Activated CD4-positive, alpha-beta T cell treated with anti-CD3 and anti-CD28 coated beads for 36 hours (primary cell): Measurements from ENCODE around the gene CUL1. TPM values are rescaled to one million over a fixed set of nuclear protein-coding genes. Genes with fewer than 3 reads are reported as not detected.
"Not testable (repeated sequence)": the region's sequence is repeated elsewhere in the genome, so short reads cannot be mapped to it uniquely, and the experiment has no call there.

Experiments
- ATAC-seq: fragments of 200-7000 bp; cut with Tn5 transposase; one replicate; pipeline ENCODE4 v1.10.0; 2021; ENCODE audit warnings: mild to moderate bottlenecking, moderate library complexity
- CTCF ChIA-PET: fragments of 350-600 bp; sonication (Branson Sonifier 250); formaldehyde crosslinking; loops from one replicate; lab custom pipeline; 2021; ENCODE audit warnings: antibody characterized with exemption; lab: Charles Lee
- POLR2A ChIA-PET: fragments of 350-600 bp; sonication (Branson Sonifier 250); formaldehyde crosslinking; loops from one replicate; lab custom pipeline; 2021; ENCODE audit warnings: antibody characterized with exemption, inconsistent platforms; lab: Charles Lee
- DNase-seq: peaks from one replicate; pipeline ENCODE4 v3.0.0-alpha.2; 2020
- H3K27ac Mint-ChIP-seq: one replicate; pipeline ENCODE4 v1.8.0; 2021; ENCODE audit warnings: mixed read lengths
- H3K27me3 Mint-ChIP-seq: one replicate; pipeline ENCODE4 v1.8.0; 2021; ENCODE audit warnings: mixed read lengths
- H3K36me3 Mint-ChIP-seq: one replicate; pipeline ENCODE4 v1.8.0; 2021; ENCODE audit warnings: low read depth, mixed read lengths
- H3K4me1 Mint-ChIP-seq: one replicate; pipeline ENCODE4 v1.8.0; 2021; ENCODE audit warnings: mixed read lengths
- H3K4me3 Mint-ChIP-seq: one replicate; pipeline ENCODE4 v1.8.0; 2021; ENCODE audit warnings: mild to moderate bottlenecking, moderate library complexity, mixed read lengths
- H3K9me3 Mint-ChIP-seq: one replicate; pipeline ENCODE4 v1.8.0; 2021; ENCODE audit warnings: low read depth, mixed read lengths
- intact Hi-C, 2 experiments: fragments of 100-400 bp; cut with DNase I in 1 of 2; cut with micrococcal nuclease in 1 of 2; formaldehyde crosslinking; loops; one replicate each; pipeline versions ENCODE4 v1.14.2 to v1.15.1; 2022 to 2024; cut with DNase I, micrococcal nuclease
- total RNA-seq, 2 experiments: library from RNA; stranded (reverse); gene quantifications; one replicate each; pipeline ENCODE4 v1.2.3, GENCODE V29; 2021

The CUL1 gene
- total RNA-seq, 2 experiments from 2014 or later: 72.7 to 76.7 TPM

DNA sequence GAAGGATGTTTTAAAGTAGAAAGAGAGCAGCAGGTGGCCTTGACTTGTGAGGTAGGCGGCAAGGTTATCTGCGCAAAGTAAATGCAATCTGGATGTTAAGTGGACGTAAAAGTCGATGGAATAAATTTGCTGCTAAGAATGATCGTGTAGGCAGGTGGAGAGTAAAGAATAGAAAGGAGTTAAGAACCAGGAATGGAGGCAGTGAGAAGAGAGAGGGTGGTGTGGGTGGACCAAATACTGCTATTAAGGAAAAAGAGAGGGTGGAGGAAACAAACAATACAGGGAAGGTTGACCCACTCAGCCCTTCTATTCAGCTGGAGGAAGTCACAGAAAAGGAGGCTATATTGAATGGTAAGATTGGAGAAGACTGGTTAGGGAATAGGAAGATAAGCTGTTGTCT lies 1.9 kb upstream of the CUL1 start:
- DNase-seq (no peak), ATAC-seq (no peak)
- Mint-ChIP-seq H3K4me3 (peak overlapping the region; percentile 2), H3K27me3 (no peaks in the 10 kb centered on the region), H3K27ac (peak overlapping the region; percentile 83), H3K36me3 (peaks cover 11% of the 10 kb centered on the region), H3K9me3 (no peaks in the 10 kb centered on the region), H3K4me1 (peaks cover 43% of the 10 kb centered on the region)
- POLR2A ChIA-PET: interaction anchor here (0.6 kb wide), 1 partner anchor 50 kb away, joined by 3 read pairs; no protein-coding TSS in a partner anchor
- CTCF ChIA-PET: no interaction called here
- intact Hi-C loops: loop anchor here (1.0 to 10.0 kb wide), 9 partner anchors 64 to 451 kb away; partner anchors contain the start of genes ZNF398 (in 1 of the 2) and ZNF425 (in 1 of the 2)

DNA sequence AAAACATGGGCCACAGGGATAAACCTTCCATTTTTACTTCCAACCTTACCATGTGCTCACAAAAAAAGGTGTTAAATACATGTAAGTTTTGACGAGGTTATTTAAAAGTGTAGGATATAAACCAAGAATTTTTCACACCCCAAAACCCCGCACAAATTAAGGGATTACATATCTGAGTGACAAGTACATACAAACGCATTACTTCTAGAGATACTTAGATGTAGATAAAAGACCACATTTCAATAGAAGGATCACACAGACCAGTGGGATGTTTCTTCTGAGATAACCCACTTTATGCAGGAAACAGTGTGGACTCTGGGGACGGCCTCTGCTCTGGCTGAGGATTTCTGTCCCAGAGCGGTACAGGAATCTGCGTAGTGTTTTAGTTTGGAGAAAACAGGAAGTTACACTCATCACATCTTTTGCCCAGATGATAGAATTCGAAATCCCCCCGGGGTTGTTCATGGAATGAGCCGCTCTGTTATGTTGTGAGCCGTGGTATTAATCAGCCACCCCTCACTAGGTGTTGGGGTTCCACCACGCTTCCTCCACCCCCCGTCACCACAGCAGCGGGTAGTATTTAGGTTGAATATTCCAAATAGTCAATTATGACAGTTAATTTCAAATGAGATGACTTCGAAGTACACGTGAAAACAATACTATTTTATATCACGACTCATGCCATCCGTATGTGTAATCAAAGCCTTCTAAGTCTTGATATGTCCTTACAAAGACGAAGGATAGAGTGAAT lies 1.3 kb upstream of the CUL1 start:
- ChIA-PET CTCF (interaction anchor here (0.8 to 1.2 kb wide), 3 partner anchors 80 to 269 kb away, joined by 3 read pairs; no protein-coding TSS in a partner anchor), POLR2A (interaction anchor here (0.6 to 1.8 kb wide), 5 partner anchors 39 to 186 kb away, joined by 3 to 7 read pairs (median 3); partner anchors contain the start of gene EZH2)
- H3K9me3 Mint-ChIP-seq: no peaks in the 10 kb centered on the region
- intact Hi-C loops: loop anchor here (1.0 to 10.0 kb wide), 16 partner anchors 65 to 450 kb away; partner anchors contain the start of genes PDIA4 (in 1 of the 2), ZNF398 (in 1 of the 2), ZNF425 (in 1 of the 2) and ZNF786 (in 1 of the 2)
- no peaks in the 10 kb centered on the region for H3K27me3 Mint-ChIP-seq
- H3K36me3 Mint-ChIP-seq: peaks cover 11% of the 10 kb centered on the region
- peak overlapping the region; percentile 91 for H3K4me3 Mint-ChIP-seq
- DNase-seq (peak; percentile 85), ATAC-seq (peak; percentile 60)
- peaks cover 50% of the 10 kb centered on the region for H3K4me1 Mint-ChIP-seq
- peak overlapping the region; percentile 97 for H3K27ac Mint-ChIP-seq

GRCh38 chr7:148698007-148698396 lies 701 bp upstream of the CUL1 start:
- ChIA-PET POLR2A (interaction anchor here (0.6 to 1.8 kb wide), 6 partner anchors 40 to 331 kb away, joined by 3 to 7 read pairs (median 4); partner anchors contain the start of gene EZH2), CTCF (interaction anchor here (0.7 to 1.2 kb wide), 5 partner anchors 19 to 269 kb away, joined by 3 read pairs; no protein-coding TSS in a partner anchor)
- ATAC-seq (no peak), DNase-seq (no peak)
- H3K27ac Mint-ChIP-seq: peak overlapping the region; percentile 97
- H3K36me3 Mint-ChIP-seq: peaks cover 16% of the 10 kb centered on the region
- peak overlapping the region; percentile 91 for H3K4me3 Mint-ChIP-seq
- intact Hi-C loops: loop anchor here (1.0 to 10.0 kb wide), 12 partner anchors 73 to 449 kb away; partner anchors contain the start of genes PDIA4 (in 1 of the 2), ZNF398 (in 1 of the 2), ZNF425 (in 1 of the 2) and ZNF786 (in 1 of the 2)
- H3K27me3 Mint-ChIP-seq: no peaks in the 10 kb centered on the region
- no peaks in the 10 kb centered on the region for H3K9me3 Mint-ChIP-seq
- H3K4me1 Mint-ChIP-seq: peaks cover 56% of the 10 kb centered on the region

GRCh38 chr7:148699024-148699781 lies 500 bp downstream of the CUL1 start:
- H3K27ac Mint-ChIP-seq: peak overlapping the region; percentile 84
- H3K27me3 Mint-ChIP-seq: no peaks in the 10 kb centered on the region
- ChIA-PET POLR2A (interaction anchor here (0.6 to 1.8 kb wide), 6 partner anchors 10 to 269 kb away, joined by 3 to 7 read pairs (median 4); partner anchors contain the start of gene EZH2), CTCF (interaction anchor here (0.9 to 1.2 kb wide), 3 partner anchors 20 to 267 kb away, joined by 3 read pairs; no protein-coding TSS in a partner anchor)
- peak overlapping the region; percentile 91 for H3K4me3 Mint-ChIP-seq
- no peaks in the 10 kb centered on the region for H3K9me3 Mint-ChIP-seq
- H3K4me1 Mint-ChIP-seq: peaks cover 66% of the 10 kb centered on the region
- intact Hi-C loops: loop anchor here (1.0 to 10.0 kb wide), 13 partner anchors 74 to 448 kb away; partner anchors contain the start of genes EZH2 (in 1 of the 2), PDIA4 (in 1 of the 2), ZNF398 (in 1 of the 2) and ZNF425 (in 1 of the 2)
- peak; percentile 81 for DNase-seq
- ATAC-seq: peak; percentile 23
- peaks cover 16% of the 10 kb centered on the region for H3K36me3 Mint-ChIP-seq

- ChIA-PET POLR2A (interaction anchor here (0.6 to 1.2 kb wide), 2 partner anchors 21 to 270 kb away, joined by 6 read pairs; no protein-coding TSS in a partner anchor), CTCF (interaction anchor here (0.7 to 1.6 kb wide), 4 partner anchors 9 to 194 kb away, joined by 3 to 10 read pairs (median 3); no protein-coding TSS in a partner anchor)
- DNase-seq (no peak), ATAC-seq (no peak)
- Mint-ChIP-seq H3K4me3 (peak overlapping the region; percentile 91), H3K4me1 (peaks cover 71% of the 10 kb centered on the region), H3K27me3 (no peaks in the 10 kb centered on the region), H3K36me3 (peaks cover 16% of the 10 kb centered on the region), H3K27ac (peak overlapping the region; percentile 95), H3K9me3 (no peaks in the 10 kb centered on the region)
- intact Hi-C loops: loop anchor here (1.0 to 10.0 kb wide), 14 partner anchors 72 to 447 kb away; partner anchors contain the start of genes EZH2 (in 1 of the 2), PDIA4 (in 1 of the 2), ZNF398 (in 1 of the 2) and ZNF425 (in 1 of the 2)
Observed at GRCh38 chr7:148699782-148700629, 1.3 kb downstream of the CUL1 start.

DNA sequence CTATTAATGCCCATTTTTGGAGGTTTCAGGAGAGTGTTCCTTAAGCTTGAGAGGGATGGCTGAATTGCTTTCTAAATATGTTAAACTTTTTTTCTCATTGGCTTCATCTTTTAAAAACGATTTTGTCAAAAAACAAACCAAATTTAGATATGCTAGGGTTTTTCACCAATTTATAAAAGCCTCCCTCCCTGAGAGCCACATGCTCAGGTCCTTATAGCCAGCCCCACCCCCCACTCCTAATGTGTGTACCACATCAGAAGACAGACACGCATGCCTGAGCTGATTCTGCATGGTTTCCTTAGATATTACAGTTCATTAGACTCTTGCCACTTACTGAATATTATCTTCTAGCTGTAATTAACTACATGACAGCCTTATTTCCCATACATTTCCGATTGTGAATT lies 2.0 kb downstream of the CUL1 start:
- peaks cover 71% of the 10 kb centered on the region for H3K4me1 Mint-ChIP-seq
- H3K9me3 Mint-ChIP-seq: no peaks in the 10 kb centered on the region
- DNase-seq: peak; percentile 78

DNA sequence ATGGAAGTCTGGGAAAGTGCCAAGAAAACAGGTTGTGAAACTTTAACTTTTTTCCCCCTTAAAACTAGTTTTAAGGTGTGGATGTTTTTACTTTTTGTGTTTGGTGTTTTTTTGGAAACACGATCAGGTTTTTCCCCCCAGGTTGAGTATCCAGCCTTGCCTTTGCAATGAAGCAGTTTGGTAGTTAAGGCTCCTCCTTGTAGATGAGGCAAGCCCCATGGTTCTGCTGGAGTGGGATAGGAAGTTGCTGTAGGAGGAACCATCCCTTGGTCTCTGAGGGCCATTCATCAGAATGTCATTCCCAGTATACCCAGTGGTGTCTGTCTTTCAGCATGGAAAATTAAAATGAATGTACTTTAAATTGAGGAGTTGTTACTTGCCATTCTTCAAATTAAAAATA lies 2.7 kb downstream of the CUL1 start:
- ChIA-PET CTCF (interaction anchor here (1.4 to 1.6 kb wide), 4 partner anchors 8 to 23 kb away, joined by 3 to 10 read pairs (median 6); no protein-coding TSS in a partner anchor), POLR2A (interaction anchor here (0.5 to 1.2 kb wide), 4 partner anchors 10 to 159 kb away, joined by 3 to 6 read pairs (median 4); no protein-coding TSS in a partner anchor)
- H3K4me3 Mint-ChIP-seq: peak overlapping the region; percentile 91
- DNase-seq (no peak), ATAC-seq (no peak)
- H3K27ac Mint-ChIP-seq: peak overlapping the region; percentile 95
- no peaks in the 10 kb centered on the region for H3K27me3 Mint-ChIP-seq
- intact Hi-C loops: loop anchor here in 1 of 2 experiments (5.0 kb wide), 1 partner anchor 71 kb away; no protein-coding TSS in a partner anchor
- H3K36me3 Mint-ChIP-seq: peaks cover 16% of the 10 kb centered on the region
- H3K4me1 Mint-ChIP-seq: peaks cover 71% of the 10 kb centered on the region
- H3K9me3 Mint-ChIP-seq: no peaks in the 10 kb centered on the region

More for the DNA sequence above, 2.0 kb downstream of the CUL1 start:
- ChIA-PET POLR2A (interaction anchor here (0.5 to 1.2 kb wide), 4 partner anchors 10 to 159 kb away, joined by 3 to 6 read pairs (median 4); no protein-coding TSS in a partner anchor), CTCF (interaction anchor here (0.7 to 1.6 kb wide), 4 partner anchors 9 to 182 kb away, joined by 3 to 10 read pairs (median 6); no protein-coding TSS in a partner anchor)
- H3K4me3 Mint-ChIP-seq: peak overlapping the region; percentile 91
- H3K27me3 Mint-ChIP-seq: no peaks in the 10 kb centered on the region
- ATAC-seq: no peak
- intact Hi-C loops: loop anchor here in 1 of 2 experiments (5.0 kb wide), 1 partner anchor 72 kb away; no protein-coding TSS in a partner anchor
- H3K36me3 Mint-ChIP-seq: peaks cover 16% of the 10 kb centered on the region
- H3K27ac Mint-ChIP-seq: peak overlapping the region; percentile 95

DNA sequence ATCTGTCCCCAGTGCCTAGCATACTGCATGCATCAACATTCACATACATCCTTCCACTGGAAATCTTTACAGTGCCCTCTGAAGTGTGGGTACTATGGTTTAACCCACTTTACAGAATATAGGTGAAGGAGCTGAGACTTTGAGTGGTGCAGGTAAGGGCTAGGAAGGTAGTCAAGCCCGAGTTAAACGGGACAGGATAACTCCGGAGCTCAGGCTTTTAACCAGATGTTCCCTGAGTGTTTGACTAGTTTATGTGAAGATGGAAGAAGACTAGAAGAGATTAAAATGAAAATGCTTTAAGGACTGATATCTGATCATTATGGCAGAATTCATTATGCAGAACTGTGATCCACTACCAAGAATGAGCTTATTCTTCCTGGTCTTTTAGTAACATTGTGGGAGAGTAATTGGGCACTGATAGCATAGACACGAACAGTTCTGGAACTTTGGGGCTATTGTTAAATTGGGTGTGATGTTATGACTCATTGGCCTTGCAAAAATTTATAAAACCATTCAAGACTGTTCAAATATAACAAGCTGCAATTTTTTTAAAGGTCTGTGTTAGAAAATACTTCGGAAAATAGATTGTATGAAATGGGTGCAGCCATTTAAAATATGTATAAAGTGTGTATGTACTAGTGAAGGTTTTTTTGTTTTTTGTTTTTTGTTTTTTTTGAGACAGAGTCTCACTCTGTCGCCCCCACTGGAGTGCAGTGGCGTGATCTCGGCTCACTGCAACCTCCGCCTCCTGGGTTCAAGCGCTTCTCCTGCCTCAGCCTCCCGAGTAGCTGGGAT lies 4.4 kb downstream of the CUL1 start:
- H3K27me3 Mint-ChIP-seq: no peaks in the 10 kb centered on the region
- intact Hi-C loops: loop anchor here in 1 of 2 experiments (5.0 kb wide), 1 partner anchor 69 kb away; no protein-coding TSS in a partner anchor
- H3K4me1 Mint-ChIP-seq: peaks cover 69% of the 10 kb centered on the region
- ATAC-seq: no peak
- ChIA-PET CTCF (interaction anchor here (0.6 to 1.2 kb wide), 6 partner anchors 10 to 137 kb away, joined by 3 to 4 read pairs (median 4); no protein-coding TSS in a partner anchor), POLR2A (no interaction called here)
- H3K36me3 Mint-ChIP-seq: peaks cover 16% of the 10 kb centered on the region
- no peak overlapping the region for H3K4me3 Mint-ChIP-seq
- DNase-seq: no peak
- no peaks in the 10 kb centered on the region for H3K9me3 Mint-ChIP-seq
- no peak overlapping the region for H3K27ac Mint-ChIP-seq

GRCh38 chr7:148703671-148703962 lies 4.9 kb downstream of the CUL1 start:
- POLR2A ChIA-PET: interaction anchor here (0.6 kb wide), 1 partner anchor 211 kb away, joined by 7 read pairs; no protein-coding TSS in a partner anchor

More at GRCh38 chr7:148703671-148703962, 4.9 kb downstream of the CUL1 start:
- not testable (repeated sequence) for H3K4me3 Mint-ChIP-seq, H3K27me3 Mint-ChIP-seq, ATAC-seq, H3K27ac Mint-ChIP-seq, H3K9me3 Mint-ChIP-seq, DNase-seq
- H3K4me1 Mint-ChIP-seq: peaks cover 74% of the 10 kb centered on the region
- CTCF ChIA-PET: interaction anchor here (0.6 to 1.4 kb wide), 7 partner anchors 9 to 137 kb away, joined by 3 to 4 read pairs (median 4); no protein-coding TSS in a partner anchor
- H3K36me3 Mint-ChIP-seq: peaks cover 16% of the 10 kb centered on the region
- intact Hi-C loops: loop anchor here in 1 of 2 experiments (5.0 kb wide), 1 partner anchor 69 kb away; no protein-coding TSS in a partner anchor
